Common myeloid progenitor, CD34-positive (primary cell): Measurements from ENCODE around the gene FUCA1. TPM values are rescaled to one million over a fixed set of nuclear protein-coding genes. Genes with fewer than 3 reads are reported as not detected.
A peak's percentile ranks its signal among the peaks of the same experiment; 100 is the strongest.

Source experiments
- CTCF ChIA-PET: fragments of 350-600 bp; sonication (Branson Sonifier 250); formaldehyde crosslinking; loops from one replicate; lab custom pipeline; 2021; ENCODE audit warnings: antibody characterized with exemption; lab: Charles Lee
- POLR2A ChIA-PET: fragments of 350-600 bp; sonication (Branson Sonifier 250); formaldehyde crosslinking; loops from one replicate; lab custom pipeline; 2021; ENCODE audit warnings: antibody characterized with exemption; lab: Charles Lee
- DNase-seq, 3 donors: peaks; one replicate each; pipeline versions ENCODE4 v3.0.0 to v3.0.0-alpha.2; 2013
- H3K27ac ChIP-seq, 2 experiments: 1 replicate in 1 of 2; 2 replicates in 1 of 2; pipeline ENCODE4 v1.7.0; 2013; ENCODE audit warnings: inconsistent platforms in 2 of 2, low read length in 2 of 2, mild to moderate bottlenecking in 2 of 2, low read depth in 1 of 2, moderate library complexity in 1 of 2; ENCODE audit not compliant: severe bottlenecking in 2 of 2, insufficient read depth in 1 of 2, poor library complexity in 1 of 2
- H3K27me3 ChIP-seq, 5 experiments: replicated peaks in 2 of 5; 1 replicate in 3 of 5; 2 replicates in 2 of 5; pipeline versions ENCODE4 v1.6.1 to v1.7.0; 2013; ENCODE audit warnings: low read length in 4 of 5, mild to moderate bottlenecking in 2 of 5, moderate library complexity in 2 of 5, inconsistent platforms in 1 of 5; ENCODE audit not compliant: insufficient read depth in 5 of 5, control insufficient read depth in 4 of 5
- H3K36me3 ChIP-seq, 4 experiments: 1 replicate in 2 of 4; 2 replicates in 2 of 4; pipeline versions ENCODE4 v1.6.1 to v1.7.0; 2013; ENCODE audit warnings: low read length in 3 of 4, control low read depth in 1 of 4, mild to moderate bottlenecking in 1 of 4; ENCODE audit not compliant: control insufficient read depth in 4 of 4, insufficient read depth in 4 of 4
- H3K4me1 ChIP-seq, 4 experiments: 1 replicate in 3 of 4; 2 replicates in 1 of 4; pipeline versions ENCODE4 v1.6.1 to v1.7.1; 2013; ENCODE audit warnings: low read length in 3 of 4, mild to moderate bottlenecking in 3 of 4, control low read depth in 1 of 4, inconsistent platforms in 1 of 4, moderate library complexity in 1 of 4; ENCODE audit not compliant: control insufficient read depth in 4 of 4, insufficient read depth in 4 of 4; ENCODE audit errors: control extremely low read depth in 1 of 4
- H3K4me3 ChIP-seq, 7 experiments: 1 replicate in 4 of 7; 2 replicates in 3 of 7; pipeline versions ENCODE4 v1.5.1 to v1.7.0; 2013; ENCODE audit warnings: mild to moderate bottlenecking in 7 of 7, low read length in 6 of 7, moderate library complexity in 6 of 7, inconsistent platforms in 2 of 7, low read depth in 2 of 7, control low read depth in 1 of 7; ENCODE audit not compliant: insufficient read depth in 4 of 7, control insufficient read depth in 1 of 7; ENCODE audit errors: extremely low read depth in 1 of 7
- H3K9me3 ChIP-seq, 5 experiments: 1 replicate in 4 of 5; 2 replicates in 1 of 5; pipeline versions ENCODE4 v1.6.1 to v1.7.1; 2013; ENCODE audit warnings: low read length in 4 of 5, mild to moderate bottlenecking in 2 of 5, inconsistent platforms in 1 of 5, low read depth in 1 of 5, moderate library complexity in 1 of 5; ENCODE audit not compliant: control insufficient read depth in 4 of 5, insufficient read depth in 2 of 5; ENCODE audit errors: control extremely low read depth in 1 of 5
- WGBS: methylation state at CpG from one replicate; pipeline ENCODE4 v1.1.5; 2013; ENCODE audit not compliant: insufficient coverage; 5-methylcytosine and 5-hydroxymethylcytosine counted together
- polyA plus RNA-seq: library from polyadenylated mRNA; unstranded; fragments of 120-200 nt; gene quantifications from one replicate; pipeline ENCODE4 v1.2.1, GENCODE V29; 2013

FUCA1 gene
- 9.4 TPM for polyA plus RNA-seq

GRCh38 chr1:23867895-23868556 lies at the start of gene FUCA1:
FUCA1 (minus strand) TSS chr1:23868290; CDS start chr1:23868286, 4 bp downstream.
- CTCF ChIA-PET, result interaction anchor here (0.8 to 9.2 kb wide), 6 partner anchors 25 to 66 kb away, joined by 3 to 68 read pairs (median 4); partner anchors contain the start of gene CNR2
- Histone ChIP-seq H3K27ac (peak within 1 kb of the TSS in 1 of 2 experiments; percentile 55), H3K4me3 (peak within 1 kb of the TSS; percentile 63 to 87 (median 82)), H3K4me1 (peaks cover 15 to 44% (median 29%) of the 10 kb centered on the region in 4 experiments), H3K36me3 (peaks cover 1 to 9% (median 8%) of the 10 kb centered on the region in 4 experiments), H3K27me3 (no peaks in the 10 kb centered on the region), H3K9me3 (no peaks in the 10 kb centered on the region)
- POLR2A ChIA-PET, result no interaction called here
- 0% methylated on average over 68 of the region's 71 CpGs for WGBS
- DNase-seq, result peak; percentile 95 to 98 (median 97)

GRCh38 chr1:23916209-23917131 lies 48.4 kb upstream of the FUCA1 start:
- Histone ChIP-seq H3K4me3 (peak overlapping the region in 4 of 7 experiments; percentile 23 to 43 (median 32)), H3K9me3 (no peaks in the 10 kb centered on the region), H3K27ac (no peak overlapping the region), H3K27me3 (no peaks in the 10 kb centered on the region), H3K36me3 (no peaks in the 10 kb centered on the region), H3K4me1 (peaks cover 21 to 87% (median 67%) of the 10 kb centered on the region in 4 experiments)
- POLR2A ChIA-PET, result interaction anchor here (0.6 to 0.8 kb wide), 2 partner anchors 109 to 138 kb away, joined by 3 read pairs; partner anchors contain the start of gene PITHD1
- DNase-seq, result peak; percentile 82 to 90 (median 87)
- WGBS, result 0% methylated on average over 7 of the region's 12 CpGs
- CTCF ChIA-PET, result interaction anchor here (0.6 to 6.6 kb wide), 34 partner anchors 8 to 165 kb away, joined by 3 to 108 read pairs (median 5); partner anchors contain the start of genes HMGCL and LYPLA2

- Histone ChIP-seq H3K9me3 (no peaks in the 10 kb centered on the region), H3K27ac (no peak overlapping the region), H3K4me1 (peaks cover 18 to 89% (median 70%) of the 10 kb centered on the region in 4 experiments), H3K36me3 (no peaks in the 10 kb centered on the region), H3K4me3 (no peak overlapping the region), H3K27me3 (no peaks in the 10 kb centered on the region)
- ChIA-PET POLR2A (no interaction called here), CTCF (interaction anchor here (1.0 to 6.6 kb wide), 10 partner anchors 9 to 140 kb away, joined by 3 to 108 read pairs (median 12); partner anchors contain the start of gene HMGCL)
- 81% methylated on average over 5 of the region's 5 CpGs for whole genome bisulfite sequencing
- peak in 1 of 3 donors; percentile 40 for DNase-seq
These were observed 47.4 kb upstream of the FUCA1 start for GRCh38 chr1:23915466-23915865.

GRCh38 chr1:23914921-23915320 lies 46.8 kb upstream of the FUCA1 start:
- Histone ChIP-seq H3K9me3 (no peaks in the 10 kb centered on the region), H3K27me3 (no peaks in the 10 kb centered on the region), H3K4me1 (peaks cover 17 to 89% (median 66%) of the 10 kb centered on the region in 4 experiments), H3K27ac (no peak overlapping the region), H3K36me3 (no peaks in the 10 kb centered on the region), H3K4me3 (no peak overlapping the region)
- WGBS, result 96% methylated on average over 3 of the region's 4 CpGs
- no peak for DNase-seq
- POLR2A ChIA-PET, result no interaction called here
- CTCF ChIA-PET, result interaction anchor here (2.2 to 6.6 kb wide), 4 partner anchors 9 to 112 kb away, joined by 12 to 108 read pairs (median 16); partner anchors contain the start of gene HMGCL

GRCh38 chr1:23913212-23913880 lies 45.3 kb upstream of the FUCA1 start, which contains the start of gene CNR2:
CNR2 (minus strand) TSS chr1:23913362; CDS start chr1:23875617, 37,745 bp downstream.
- peak within 1 kb of the TSS in 1 of 2 experiments; percentile 51 for H3K27ac ChIP-seq
- no peaks in the 10 kb centered on the region for H3K27me3 ChIP-seq
- peak within 1 kb of the TSS in 5 of 7 experiments; percentile 12 to 63 (median 33) for H3K4me3 ChIP-seq
- POLR2A ChIA-PET, result no interaction called here
- peak in 2 of 3 donors; percentile 84 to 91 for DNase-seq
- CTCF ChIA-PET, result interaction anchor here (0.6 to 1.4 kb wide), 8 partner anchors 9 to 106 kb away, joined by 3 to 12 read pairs (median 3); no protein-coding TSS in a partner anchor
- H3K9me3 ChIP-seq, result no peaks in the 10 kb centered on the region
- H3K36me3 ChIP-seq, result no peaks in the 10 kb centered on the region
- H3K4me1 ChIP-seq, result peaks cover 27 to 89% (median 70%) of the 10 kb centered on the region in 4 experiments
- WGBS, result 0% methylated on average over 5 of the region's 7 CpGs

GRCh38 chr1:23911921-23912320 lies 43.8 kb upstream of the FUCA1 start:
- DNase-seq, result no peak
- ChIA-PET CTCF (interaction anchor here (1.0 to 1.4 kb wide), 3 partner anchors 102 to 110 kb away, joined by 3 to 5 read pairs (median 3); no protein-coding TSS in a partner anchor), POLR2A (no interaction called here)
- Histone ChIP-seq H3K27ac (no peak overlapping the region), H3K27me3 (no peaks in the 10 kb centered on the region), H3K4me3 (peak overlapping the region in 1 of 7 experiments; percentile 63), H3K36me3 (no peaks in the 10 kb centered on the region), H3K4me1 (peaks cover 27 to 95% (median 77%) of the 10 kb centered on the region in 4 experiments), H3K9me3 (no peaks in the 10 kb centered on the region)
- WGBS, result 88% methylated on average over 8 of the region's 8 CpGs
